Testis (tissue), 3 donors: Measurements from ENCODE around the gene CEBPZ. TPM values are rescaled to one million over a fixed set of nuclear protein-coding genes. Genes with fewer than 3 reads are reported as not detected.
"Not testable (repeated sequence)": the region's sequence is repeated elsewhere in the genome, so short reads cannot be mapped to it uniquely, and the experiment has no call there.

Experiments used
- DNase-seq: peaks from one replicate; pipeline ENCODE4 v3.0.0-alpha.2; 2019
- H3K27ac ChIP-seq, 2 donors: fragments of 200-600 bp; sonication (generic); one replicate each; pipeline ENCODE4 v1.5.1; 2019
- H3K27me3 ChIP-seq: fragments of 200-600 bp; sonication (generic); one replicate; pipeline ENCODE4 v1.5.1; 2019
- H3K36me3 ChIP-seq: fragments of 200-600 bp; sonication (generic); one replicate; pipeline ENCODE4 v1.5.1; 2017; ENCODE audit warnings: low read depth; ENCODE audit errors: missing control alignments
- H3K4me1 ChIP-seq: fragments of 200-600 bp; sonication (generic); one replicate; pipeline ENCODE4 v1.5.1; 2019
- H3K4me3 ChIP-seq, 2 donors: fragments of 200-600 bp; sonication (generic); one replicate each; pipeline ENCODE4 v1.5.1; 2017 to 2019
- H3K9me3 ChIP-seq: fragments of 200-600 bp; sonication (generic); one replicate; pipeline ENCODE4 v1.5.1; 2017
- CTCF ChIP-seq, 3 experiments: fragments of 450-650 bp in 2 of 3; fragments of 200-600 bp in 1 of 3; sonication (generic) in 1 of 3; IDR thresholded peaks; one replicate each; pipeline ENCODE4 v1.5.1; 2016 to 2019; ENCODE audit warnings: antibody characterized with exemption in 3 of 3, mild to moderate bottlenecking in 2 of 3, moderate library complexity in 1 of 3
- POLR2A ChIP-seq: fragments of 450-650 bp; IDR thresholded peaks from one replicate; pipeline ENCODE4 v1.6.1; 2017; ENCODE audit warnings: antibody characterized with exemption, mild to moderate bottlenecking, moderate library complexity
- WGBS, 2 donors: methylation state at CpG; one replicate each; pipeline ENCODE4 v1.1.5; 2018; 5-methylcytosine and 5-hydroxymethylcytosine counted together
- intact Hi-C: fragments of 100-400 bp; cut with DNase I; formaldehyde crosslinking; loops from one replicate; pipeline ENCODE4 v1.15.1; 2023; ENCODE audit warnings: low total_unique reads
- polyA plus RNA-seq: library from polyadenylated mRNA; stranded (reverse); fragments of 350-450 nt; fragmentation: Illumina TruSeq; extraction: RNeasy Lipid Tissue Mini Kit (QIAGEN cat#74804); gene quantifications from one replicate; pipeline ENCODE4 v1.2.3, GENCODE V29; 2014; ENCODE audit warnings: low read depth, low replicate concordance; ENCODE audit not compliant: insufficient read depth
- total RNA-seq, 2 donors: library from RNA; depleted of rRNA; stranded (reverse); fragments of >200 nt; gene quantifications; one replicate each; pipeline ENCODE4 v1.2.3, GENCODE V29; 2016

CEBPZ gene
- total and polyA plus RNA-seq, 3 donors from 2014 or later, result 29.5 to 60.9 (median 50.5) TPM

GRCh38 chr2:37223131-37223530, 8.3 kb downstream of the CEBPZ start:
- no peak overlapping the region for H3K4me3 ChIP-seq
- no peaks in the 10 kb centered on the region for H3K9me3 ChIP-seq
- H3K27ac ChIP-seq, result no peak overlapping the region
- no peak for TF ChIP-seq POLR2A
- no peak for TF ChIP-seq CTCF (IDR thresholded peaks at IDR 0.05)
- H3K27me3 ChIP-seq, result no peaks in the 10 kb centered on the region
- H3K4me1 ChIP-seq, result no peaks in the 10 kb centered on the region
- no peaks in the 10 kb centered on the region for H3K36me3 ChIP-seq
- DNase-seq, result no peak
- 86 to 91% methylated on average over 4 of the region's 4 CpGs for WGBS, 2 donors
- intact Hi-C loops, result no loop called here

DNA sequence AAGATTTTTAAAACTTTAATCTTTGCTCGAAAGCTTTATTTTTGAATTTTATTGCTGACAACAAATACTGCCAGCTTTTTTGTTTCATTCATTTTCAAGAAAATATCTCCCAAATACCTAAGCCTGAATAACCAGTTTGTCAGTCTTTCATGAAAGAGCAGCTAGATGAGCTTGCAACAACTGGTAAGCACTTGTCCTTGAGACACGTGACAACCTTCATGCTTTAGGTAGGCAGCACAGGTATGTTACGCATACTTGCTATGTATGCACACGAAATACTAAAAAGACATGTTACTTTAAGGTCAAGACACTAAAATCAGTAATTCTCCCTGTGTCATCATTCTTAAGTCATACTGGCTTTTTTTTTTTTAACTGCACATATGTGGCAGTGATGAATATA, 12.3 kb downstream of the CEBPZ start:
- no peaks in the 10 kb centered on the region for H3K4me1 ChIP-seq
- no peak overlapping the region for H3K27ac ChIP-seq
- no peaks in the 10 kb centered on the region for H3K36me3 ChIP-seq
- no peaks in the 10 kb centered on the region for H3K27me3 ChIP-seq
- DNase-seq, result no peak
- H3K4me3 ChIP-seq, result no peak overlapping the region
- no peaks in the 10 kb centered on the region for H3K9me3 ChIP-seq
- TF ChIP-seq CTCF (IDR thresholded peaks at IDR 0.05), result no peak
- TF ChIP-seq POLR2A, result no peak
- intact Hi-C loops, result no loop called here
- WGBS, 2 donors, result 87 to 91% methylated on average over 4 of the region's 4 CpGs

DNA sequence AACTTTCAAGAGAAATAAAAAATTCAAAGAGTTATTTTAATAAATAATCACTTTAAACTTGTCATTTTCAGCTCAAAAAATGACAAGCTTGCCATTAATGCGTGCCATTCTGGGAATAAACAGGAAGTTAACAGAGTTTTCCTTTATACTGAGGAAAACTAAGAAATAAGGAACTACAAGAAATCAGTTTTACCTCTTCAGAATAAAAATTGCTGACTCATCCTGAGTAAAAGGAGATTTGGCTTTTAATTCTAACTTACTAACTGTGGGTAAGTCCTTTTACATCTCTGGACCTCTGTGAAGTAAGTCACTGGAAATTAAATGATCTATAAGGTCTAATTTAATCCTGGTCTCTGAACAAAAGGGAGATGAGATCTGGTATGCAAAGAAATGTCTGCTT, 16.1 kb downstream of the CEBPZ start:
- intact Hi-C loops, result no loop called here
- no peaks in the 10 kb centered on the region for H3K36me3 ChIP-seq
- no peaks in the 10 kb centered on the region for H3K9me3 ChIP-seq
- H3K27me3 ChIP-seq, result no peaks in the 10 kb centered on the region
- no peak overlapping the region for H3K27ac ChIP-seq
- TF ChIP-seq POLR2A (no peak), CTCF (IDR thresholded peaks at IDR 0.05) (no peak)
- no peaks in the 10 kb centered on the region for H3K4me1 ChIP-seq
- H3K4me3 ChIP-seq, result no peak overlapping the region
- WGBS, 2 donors, result 78 to 86% methylated on average over 1 of the region's 1 CpG
- DNase-seq, result no peak

DNA sequence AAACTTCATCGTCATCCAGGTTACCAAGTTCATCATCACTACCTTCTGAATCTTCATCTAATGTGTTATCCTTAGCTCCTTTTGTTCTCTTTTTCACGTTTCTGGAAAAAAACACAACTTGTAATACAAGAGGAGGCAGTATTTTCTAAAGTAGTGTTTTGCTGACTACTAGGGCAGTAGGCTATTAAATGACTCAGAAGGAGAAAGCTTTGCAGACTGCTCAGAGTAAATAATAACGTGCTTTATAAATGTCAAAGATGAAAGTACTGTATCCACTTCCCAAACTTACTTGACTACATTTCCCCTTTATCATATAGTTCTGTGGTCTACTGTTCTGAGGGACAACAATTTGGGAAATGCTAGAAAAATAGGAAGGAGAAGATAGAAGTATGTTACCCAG, 19.5 kb downstream of the CEBPZ start:
- no peak overlapping the region for H3K4me3 ChIP-seq
- 85 to 86% methylated on average over 3 of the region's 3 CpGs for WGBS, 2 donors
- H3K36me3 ChIP-seq, result no peaks in the 10 kb centered on the region
- intact Hi-C loops, result no loop called here
- H3K27me3 ChIP-seq, result no peaks in the 10 kb centered on the region
- no peak for DNase-seq
- H3K4me1 ChIP-seq, result no peaks in the 10 kb centered on the region
- TF ChIP-seq CTCF (IDR thresholded peaks at IDR 0.05) (no peak), POLR2A (no peak)
- no peak overlapping the region for H3K27ac ChIP-seq
- H3K9me3 ChIP-seq, result no peaks in the 10 kb centered on the region

DNA sequence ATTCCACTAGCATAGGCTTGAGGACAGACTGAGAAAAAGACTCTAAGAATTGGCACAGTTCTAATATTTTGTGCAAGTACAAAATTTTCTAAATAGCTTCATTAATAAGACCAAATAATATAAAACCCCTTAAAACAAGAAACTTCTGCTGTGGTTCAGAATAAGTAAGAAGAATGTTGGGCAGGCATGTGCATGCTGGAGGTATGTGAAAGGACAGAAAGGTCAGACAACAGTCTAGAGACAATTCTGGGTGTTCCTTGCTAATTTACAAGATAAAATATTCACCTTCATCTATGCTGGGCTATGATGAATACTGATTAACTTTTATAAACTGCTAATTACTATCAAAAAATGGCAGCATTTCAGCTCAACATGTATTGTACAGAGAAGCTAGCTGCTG, 20.2 kb downstream of the CEBPZ start:
- no peaks in the 10 kb centered on the region for H3K4me1 ChIP-seq
- H3K4me3 ChIP-seq, result no peak overlapping the region

GRCh38 chr2:37206760-37207159, 24.6 kb downstream of the CEBPZ start:
- H3K27me3 ChIP-seq, H3K36me3 ChIP-seq, H3K4me3 ChIP-seq, intact Hi-C loops, H3K9me3 ChIP-seq, H3K4me1 ChIP-seq, H3K27ac ChIP-seq, DNase-seq: not testable (repeated sequence)
- 97 to 100% methylated on average over 2 of the region's 2 CpGs for WGBS, 2 donors

More for the DNA sequence above, 20.2 kb downstream of the CEBPZ start:
- H3K27ac ChIP-seq, result no peak overlapping the region
- H3K9me3 ChIP-seq, result no peaks in the 10 kb centered on the region
- H3K36me3 ChIP-seq, result no peaks in the 10 kb centered on the region
- no peaks in the 10 kb centered on the region for H3K27me3 ChIP-seq
- TF ChIP-seq CTCF (IDR thresholded peaks at IDR 0.05) (no peak), POLR2A (no peak)
- intact Hi-C loops, result no loop called here
- no peak for DNase-seq
